GM19099 (cell line): Measurements from ENCODE around the gene CPA3.

ENCODE experiments used
- POLR2A ChIP-seq: IDR thresholded peaks from 3 replicates; pipeline ENCODE4 v1.6.1; 2011; ENCODE audit warnings: low read depth; ENCODE audit not compliant: insufficient read length; ENCODE audit errors: extremely low read depth

The CPA3 gene

DNA sequence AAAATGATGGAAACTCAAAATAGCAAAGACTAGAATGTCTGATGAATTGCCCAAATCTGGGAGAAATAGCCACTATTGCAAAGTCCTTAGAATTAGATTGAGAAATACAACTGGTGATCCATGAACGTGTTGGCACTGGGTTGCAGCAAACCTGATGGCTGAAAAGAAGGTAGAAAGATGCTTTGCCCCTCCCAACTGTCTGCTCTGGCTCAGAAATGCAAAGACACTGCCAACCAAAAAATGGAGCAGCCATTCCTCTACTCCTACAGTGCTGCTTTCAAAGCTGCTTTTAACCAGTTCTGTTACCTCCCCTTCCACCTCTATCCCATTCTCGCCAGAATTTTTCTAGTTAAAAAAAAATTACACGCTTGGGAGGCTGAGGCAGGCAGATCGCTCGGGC lies 60.7 kb downstream of the CPA3 start:
- TF ChIP-seq POLR2A, result no peak

DNA sequence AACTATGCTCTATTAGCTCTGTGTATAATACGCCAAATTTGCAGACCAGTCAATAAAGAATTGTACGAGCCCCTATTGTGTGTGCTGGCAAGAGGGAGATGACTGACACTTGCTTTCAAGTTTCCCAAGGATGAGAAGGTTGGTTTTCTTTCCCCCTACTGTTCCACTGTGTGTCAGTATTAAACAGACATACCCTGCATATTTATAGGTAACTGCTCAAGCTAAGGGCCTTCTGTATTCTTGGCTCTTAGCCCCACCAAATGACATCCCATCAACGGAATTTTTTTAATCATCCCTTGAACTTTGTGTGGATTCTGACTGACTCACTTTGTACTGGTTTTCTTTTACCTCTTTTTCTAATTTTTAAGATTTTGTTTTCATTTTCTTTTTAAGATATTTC lies 65.7 kb downstream of the CPA3 start:
- TF ChIP-seq POLR2A, result no peak

DNA sequence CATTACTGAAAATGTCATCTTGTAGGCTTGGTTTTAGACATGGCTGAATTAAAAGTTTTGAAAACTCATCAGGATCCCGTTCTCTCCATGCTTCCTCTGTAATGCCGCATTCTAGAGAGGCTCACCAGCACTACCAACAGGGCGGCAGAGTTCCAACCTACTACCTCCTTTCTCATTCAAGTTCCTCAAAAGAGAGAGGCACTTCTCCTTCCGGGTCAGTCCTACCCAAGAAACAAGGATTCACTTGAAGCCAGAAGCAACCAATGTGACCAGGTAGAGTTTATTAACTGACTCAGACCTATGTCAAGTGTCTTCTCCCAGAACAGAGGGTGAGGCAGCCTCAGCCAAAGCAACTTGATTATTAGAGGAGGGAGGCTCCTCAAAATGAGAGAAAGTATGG lies 66.5 kb downstream of the CPA3 start:
- TF ChIP-seq POLR2A, result no peak

DNA sequence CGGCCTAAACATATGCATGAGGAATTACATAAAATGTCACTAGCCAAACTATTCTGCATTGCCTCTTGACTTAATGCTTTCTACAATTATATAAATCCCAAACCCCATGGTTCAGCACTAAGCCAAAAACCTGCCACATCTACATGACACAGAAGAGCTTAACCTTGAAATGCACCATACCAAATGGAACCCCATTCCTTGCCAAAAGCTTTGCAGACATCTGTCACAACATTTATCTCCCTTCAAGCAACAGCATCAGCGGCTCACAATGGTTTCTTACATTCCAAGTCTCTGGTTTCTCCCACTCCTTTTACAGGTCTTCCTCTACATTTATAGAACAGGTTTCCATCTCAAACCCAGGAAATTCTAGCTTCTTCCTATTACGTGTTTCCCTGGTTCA lies 67.9 kb downstream of the CPA3 start:
- no peak for TF ChIP-seq POLR2A

DNA sequence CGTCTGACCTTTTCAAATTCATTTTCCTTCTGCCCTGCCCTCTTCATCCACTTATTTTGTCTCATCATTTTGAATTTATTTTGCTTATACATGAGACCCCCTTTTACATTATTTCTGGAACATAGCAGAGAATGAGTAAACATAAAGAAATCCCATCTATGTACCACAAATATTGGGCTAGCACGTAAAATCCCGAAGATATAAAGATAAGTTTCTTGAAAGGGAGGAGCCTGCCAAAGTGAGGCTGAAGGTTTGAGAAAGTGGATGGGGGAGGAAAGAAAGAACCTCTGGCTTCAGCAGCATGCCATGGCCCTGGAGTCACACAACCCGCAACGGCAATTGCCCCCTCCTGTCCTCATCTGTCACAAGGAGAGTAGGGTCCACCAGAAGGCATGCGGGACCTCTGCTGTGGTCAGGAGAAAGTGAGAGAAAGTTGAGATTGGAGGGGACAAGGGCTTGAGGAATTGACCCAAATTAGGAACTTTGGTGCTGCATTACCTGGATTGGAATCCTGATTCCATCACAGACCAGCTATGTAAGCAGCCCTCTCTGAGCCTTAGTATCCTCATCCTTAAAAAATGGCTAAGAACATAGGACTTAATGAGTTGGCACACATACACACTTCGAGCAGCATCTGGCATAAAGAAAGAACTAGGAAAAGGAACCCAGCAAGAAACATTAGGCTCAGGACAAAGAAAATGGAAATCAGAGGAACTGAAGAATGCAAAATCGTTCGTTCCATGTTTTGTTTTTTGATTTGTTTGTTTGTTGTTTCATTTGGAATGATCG lies 72.6 kb downstream of the CPA3 start:
- TF ChIP-seq POLR2A, result no peak

DNA sequence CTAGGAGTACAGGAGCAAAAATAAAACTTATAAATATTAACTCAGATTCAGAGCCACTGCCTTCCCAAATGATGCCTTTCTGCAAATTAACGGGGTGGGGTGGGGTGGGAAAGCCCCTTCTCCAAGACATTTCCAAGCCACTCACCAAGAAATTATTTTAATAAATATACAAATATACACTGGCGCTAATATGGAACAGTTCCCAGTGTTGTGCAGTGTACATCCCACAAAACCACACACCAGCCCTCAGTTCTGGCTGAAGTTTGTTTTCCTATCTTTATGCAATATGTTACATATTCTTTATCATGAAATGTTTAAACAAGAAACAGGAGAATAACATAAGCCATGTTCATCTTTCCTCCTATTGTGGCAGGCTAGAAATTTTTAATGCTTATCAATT lies 73.2 kb downstream of the CPA3 start:
- TF ChIP-seq POLR2A, result no peak

DNA sequence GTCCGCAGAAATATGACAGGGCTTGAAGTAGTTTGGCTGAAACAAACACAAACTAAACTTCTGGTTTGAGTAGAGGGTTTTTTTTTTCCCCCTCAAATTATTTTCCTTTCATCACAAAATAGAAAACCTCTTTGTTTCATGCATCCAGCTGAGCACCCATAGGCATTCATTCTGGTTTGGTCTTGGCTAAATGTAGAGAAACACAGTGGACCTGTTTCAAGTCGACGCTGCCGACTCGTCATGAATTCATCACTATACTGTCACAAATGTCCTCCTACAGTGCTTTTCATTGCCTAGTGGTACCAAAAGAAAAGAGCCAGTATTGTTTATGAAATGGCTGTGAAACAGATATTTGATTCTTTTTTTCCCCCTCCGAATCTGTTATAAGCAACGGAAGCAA lies 73.8 kb downstream of the CPA3 start:
- TF ChIP-seq POLR2A, result no peak

DNA sequence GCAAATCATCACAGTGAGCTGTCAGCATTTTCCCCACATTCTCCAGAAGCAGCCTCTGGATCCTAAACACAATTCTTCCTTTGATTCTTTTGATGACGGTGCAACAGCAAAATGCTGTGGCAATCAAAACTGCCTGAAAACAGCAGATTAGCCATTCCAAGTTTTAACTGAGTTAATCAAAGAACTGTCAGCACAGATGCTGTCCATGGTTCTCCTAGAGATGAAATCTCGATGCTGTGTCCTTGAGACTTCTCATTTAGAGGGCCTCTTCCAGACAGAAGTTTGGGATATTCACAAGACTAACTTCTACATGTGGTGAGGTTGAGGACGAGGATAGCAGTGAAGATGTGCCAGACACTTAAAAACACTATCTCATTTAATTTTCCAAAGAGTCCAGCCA lies 75.9 kb downstream of the CPA3 start:
- no peak for TF ChIP-seq POLR2A

DNA sequence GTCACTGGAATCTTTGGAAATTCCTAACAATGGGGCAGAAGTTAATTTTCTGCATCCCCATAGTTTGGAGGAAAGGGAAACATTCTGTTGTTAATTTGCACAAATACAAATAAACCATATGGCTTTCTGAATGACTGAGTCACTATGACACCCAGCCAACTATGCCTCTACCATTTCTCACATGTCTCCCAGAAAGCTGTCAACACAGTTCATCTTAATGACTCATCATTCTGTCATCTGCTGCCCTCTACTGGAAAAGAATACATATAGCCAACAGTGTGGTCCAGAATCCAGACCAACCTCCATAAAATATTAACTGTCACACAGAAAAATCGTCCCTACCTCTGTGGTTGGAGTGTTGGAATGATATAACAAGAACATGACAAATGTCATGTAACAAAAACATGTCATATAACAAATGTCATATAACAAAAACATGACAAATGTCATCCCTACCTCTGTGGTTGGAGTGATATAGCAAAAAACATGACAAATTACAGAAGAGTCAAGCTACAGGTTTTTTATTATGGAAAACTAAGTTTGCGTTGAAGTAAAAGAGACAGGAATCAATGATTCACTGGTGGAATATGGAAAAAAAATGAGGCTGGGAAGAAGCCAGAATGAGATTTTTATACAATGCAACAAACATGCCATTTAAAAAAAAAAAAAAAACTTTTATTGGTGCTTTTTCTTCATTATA lies 78.6 kb downstream of the CPA3 start:
- no peak for TF ChIP-seq POLR2A

DNA sequence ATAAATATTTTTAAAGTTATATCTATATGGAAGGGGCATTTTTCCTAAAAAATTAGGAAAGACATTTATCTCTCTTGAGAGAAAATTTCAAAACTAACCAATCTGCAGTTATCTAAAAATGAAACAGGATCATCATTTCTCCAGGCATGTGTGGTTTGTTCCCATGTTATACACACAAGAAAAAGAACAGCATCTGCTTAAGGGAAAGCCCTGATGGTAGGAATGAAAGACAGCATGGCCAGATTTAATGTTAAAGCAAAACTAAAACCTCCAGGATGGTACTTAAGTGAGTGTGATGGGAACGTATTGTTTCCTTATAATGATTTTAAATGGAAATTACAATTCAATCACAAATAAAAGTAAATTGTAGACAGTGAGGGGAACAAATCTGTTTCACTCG lies 80.0 kb downstream of the CPA3 start:
- TF ChIP-seq POLR2A, result no peak
